Measurements from ENCODE around the gene CLDND2. TPM values are rescaled to one million over a fixed set of nuclear protein-coding genes. Genes with fewer than 3 reads are reported as not detected.
A peak's percentile ranks its signal among the peaks of the same experiment; 100 is the strongest.

The CLDND2 gene
- total RNA-seq, 2 experiments from 2014 or later: 1.9 TPM; not detected in 1

DNA sequence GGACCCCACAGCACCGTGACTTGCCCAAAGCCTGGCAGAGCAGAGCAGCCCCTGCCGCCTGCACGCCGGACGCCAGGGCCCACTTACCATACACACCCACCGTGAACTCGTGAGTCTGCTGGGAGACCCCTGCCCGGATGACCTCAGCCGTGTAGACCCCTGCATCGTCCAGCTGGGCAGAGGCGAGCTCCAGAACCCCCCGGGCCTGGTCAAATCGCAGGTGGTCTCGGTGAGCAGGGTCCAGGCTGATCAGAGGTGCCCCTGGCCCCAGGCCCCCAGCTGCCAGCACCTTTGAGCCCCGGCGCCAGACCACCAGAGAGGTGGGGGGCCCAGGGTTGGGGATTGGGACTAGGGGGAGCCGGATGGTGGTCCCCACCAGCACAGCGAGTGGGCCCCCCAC lies 27.7 kb downstream of the CLDND2 start:
- DNase-seq (ENCODE audit: low spot score): no peak
- Histone ChIP-seq H3K27ac (ENCODE audit: low read depth, low read length, poor library complexity, severe bottlenecking) (no peak overlapping the region), H3K4me1 (ENCODE audit: insufficient read depth, low read length, poor library complexity, severe bottlenecking) (peaks cover 10% of the 10 kb centered on the region), H2AFZ (ENCODE audit: low read length) (no peak overlapping the region), H3K9me3 (ENCODE audit: low read length) (no peaks in the 10 kb centered on the region), H3K9me2 (ENCODE audit: insufficient read depth, low read length) (no peaks in the 10 kb centered on the region), H3K4me2 (ENCODE audit: low read length) (no peak overlapping the region), H3K4me3 (ENCODE audit: low read depth, low read length, poor library complexity, severe bottlenecking) (no peak overlapping the region), H4K20me1 (ENCODE audit: insufficient read depth, low read length) (no peaks in the 10 kb centered on the region), H3K36me3 (ENCODE audit: insufficient read depth, low read length) (no peaks in the 10 kb centered on the region), H3K79me2 (ENCODE audit: insufficient read depth, low read depth, low read length) (no peaks in the 10 kb centered on the region)
- TF ChIP-seq, protein P1, sequence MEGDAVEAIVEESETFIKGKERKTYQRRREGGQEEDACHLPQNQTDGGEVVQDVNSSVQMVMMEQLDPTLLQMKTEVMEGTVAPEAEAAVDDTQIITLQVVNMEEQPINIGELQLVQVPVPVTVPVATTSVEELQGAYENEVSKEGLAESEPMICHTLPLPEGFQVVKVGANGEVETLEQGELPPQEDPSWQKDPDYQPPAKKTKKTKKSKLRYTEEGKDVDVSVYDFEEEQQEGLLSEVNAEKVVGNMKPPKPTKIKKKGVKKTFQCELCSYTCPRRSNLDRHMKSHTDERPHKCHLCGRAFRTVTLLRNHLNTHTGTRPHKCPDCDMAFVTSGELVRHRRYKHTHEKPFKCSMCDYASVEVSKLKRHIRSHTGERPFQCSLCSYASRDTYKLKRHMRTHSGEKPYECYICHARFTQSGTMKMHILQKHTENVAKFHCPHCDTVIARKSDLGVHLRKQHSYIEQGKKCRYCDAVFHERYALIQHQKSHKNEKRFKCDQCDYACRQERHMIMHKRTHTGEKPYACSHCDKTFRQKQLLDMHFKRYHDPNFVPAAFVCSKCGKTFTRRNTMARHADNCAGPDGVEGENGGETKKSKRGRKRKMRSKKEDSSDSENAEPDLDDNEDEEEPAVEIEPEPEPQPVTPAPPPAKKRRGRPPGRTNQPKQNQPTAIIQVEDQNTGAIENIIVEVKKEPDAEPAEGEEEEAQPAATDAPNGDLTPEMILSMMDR (conservative IDR thresholded peaks at IDR 0.05; ENCODE audit: low read length): no peak
- TF ChIP-seq EZH2phosphoT487 (IDR thresholded peaks at IDR 0.05; ENCODE audit: borderline replicate concordance, low read depth, low read length): no peak
- no TSS peak for BruUV-seq (replicated peaks)
- CTCF ChIA-PET (ENCODE audit: unreplicated experiment): no interaction called here
- intact Hi-C loops (cut with micrococcal nuclease; ENCODE audit: unreplicated experiment): no loop called here
- POLR2A ChIA-PET: no interaction called here

DNA sequence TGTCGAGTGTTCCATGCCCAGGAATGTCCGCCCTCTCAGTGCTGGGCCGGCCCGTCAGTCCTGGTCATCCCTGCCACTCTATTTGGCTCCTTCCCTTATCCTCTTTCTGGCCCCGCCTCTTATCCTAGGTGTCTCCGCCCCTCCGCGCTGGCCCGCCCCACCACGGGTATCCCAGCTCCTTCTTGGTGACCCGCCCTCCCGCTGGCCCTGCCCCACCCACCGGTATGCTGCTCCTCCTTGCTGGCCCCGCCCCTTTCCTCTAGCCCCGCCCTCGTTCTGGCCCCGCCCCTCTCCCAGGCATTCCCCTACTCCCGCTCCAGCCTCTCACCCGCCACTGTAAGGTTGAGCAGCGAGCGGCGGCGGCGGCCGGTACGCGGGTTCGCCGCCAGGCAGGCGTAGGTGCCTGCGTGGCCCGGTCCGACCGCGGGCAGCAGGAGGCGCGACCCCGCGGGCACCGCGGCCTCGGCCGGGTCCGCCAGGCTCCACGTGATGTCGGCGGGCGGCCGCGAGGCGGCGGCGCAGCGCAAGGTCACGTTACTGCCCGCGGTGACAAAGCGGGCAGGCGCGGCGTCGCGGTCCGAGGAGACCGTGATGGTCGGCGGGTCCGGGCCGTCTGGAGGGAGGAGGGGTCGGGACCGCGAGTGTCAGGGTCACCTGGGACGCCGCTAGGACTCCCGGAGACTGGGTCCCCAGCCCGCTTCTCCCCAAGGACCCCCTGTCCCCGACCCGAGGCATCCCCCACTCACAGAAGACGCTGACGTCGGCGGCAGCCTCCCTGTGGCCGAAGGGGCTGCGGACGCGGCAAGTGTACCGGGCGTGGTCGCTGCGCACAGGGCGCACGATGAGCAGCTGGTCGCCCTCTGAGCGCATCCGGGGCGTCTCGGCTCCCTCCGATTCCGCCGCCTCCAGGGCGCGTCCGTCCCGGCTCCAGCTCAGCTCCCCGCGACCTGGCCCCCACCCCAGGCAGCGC lies 28.8 kb downstream of the CLDND2 start:
- DNase-seq (ENCODE audit: low spot score): peak; percentile 87
- Histone ChIP-seq H3K9me2 (ENCODE audit: insufficient read depth, low read length) (no peaks in the 10 kb centered on the region), H3K4me3 (ENCODE audit: low read depth, low read length, poor library complexity, severe bottlenecking) (peak overlapping the region; percentile 70), H3K9me3 (ENCODE audit: low read length) (no peaks in the 10 kb centered on the region), H3K36me3 (ENCODE audit: insufficient read depth, low read length) (no peaks in the 10 kb centered on the region), H3K4me2 (ENCODE audit: low read length) (peak overlapping the region; percentile 96), H2AFZ (ENCODE audit: low read length) (peak overlapping the region; percentile 84; the same call in 1 of the 2 replicates), H4K20me1 (ENCODE audit: insufficient read depth, low read length) (no peaks in the 10 kb centered on the region), H3K79me2 (ENCODE audit: insufficient read depth, low read depth, low read length) (no peaks in the 10 kb centered on the region), H3K27ac (ENCODE audit: low read depth, low read length, poor library complexity, severe bottlenecking) (no peak overlapping the region), H3K4me1 (ENCODE audit: insufficient read depth, low read length, poor library complexity, severe bottlenecking) (peaks cover 10% of the 10 kb centered on the region)
- CTCF ChIA-PET (ENCODE audit: unreplicated experiment): interaction anchor here (0.6 to 1.3 kb wide), 4 partner anchors 18 to 28 kb away, joined by 3 to 4 read pairs (median 3); no protein-coding TSS in a partner anchor
- POLR2A ChIA-PET: interaction anchor here (0.6 to 1.0 kb wide), 2 partner anchors 27 to 59 kb away, joined by 3 to 4 read pairs; no protein-coding TSS in a partner anchor
- intact Hi-C loops (cut with micrococcal nuclease; ENCODE audit: unreplicated experiment): loop anchor here (1.0 to 10.0 kb wide), 4 partner anchors 26 to 315 kb away; partner anchors contain the start of genes ETFB and SIGLEC10
- TF ChIP-seq EZH2phosphoT487 (IDR thresholded peaks at IDR 0.05; ENCODE audit: borderline replicate concordance, low read depth, low read length): no peak
- TF ChIP-seq, protein P1 (conservative IDR thresholded peaks at IDR 0.05; ENCODE audit: low read length): 0 out of 2 replicates have a peak, but pooled peaks have one; percentile 19
- no TSS peak for BruUV-seq (replicated peaks)
